GM18909 (cell line): ENCODE measurements around the gene FXN.
"Not testable (repeated sequence)": the region's sequence is repeated elsewhere in the genome, so short reads cannot be mapped to it uniquely, and the experiment has no call there.

ENCODE experiments used
- ATAC-seq: cut with Tn5 transposase; IDR thresholded peaks from one replicate; pipeline ENCODE4 v1.9.1; 2021; ENCODE audit warnings: mild to moderate bottlenecking; ENCODE audit not compliant: unreplicated experiment, poor library complexity

The FXN gene

GRCh38 chr9:69035438-69036308 is at the start of gene FXN:
FXN (plus strand) TSS chr9:69035752; CDS start chr9:69035783, 31 bp downstream.
- peak; percentile 95 for ATAC-seq

GRCh38 chr9:68986949-68987348 is 48.6 kb upstream of the FXN start:
- not testable (repeated sequence) for ATAC-seq

GRCh38 chr9:68991457-68991856 is 44.1 kb upstream of the FXN start:
- ATAC-seq: no peak

- no peak for ATAC-seq
These were observed 39.8 kb upstream of the FXN start for GRCh38 chr9:68995776-68996175.

GRCh38 chr9:68996462-68996861 is 39.1 kb upstream of the FXN start:
- no peak for ATAC-seq

- no peak for ATAC-seq
These were observed 37.9 kb upstream of the FXN start for GRCh38 chr9:68997666-68998065.

- no peak for ATAC-seq
These were observed 37.2 kb upstream of the FXN start for GRCh38 chr9:68998385-68998784.

- peak; percentile 55 for ATAC-seq
These were observed 36.7 kb upstream of the FXN start for GRCh38 chr9:68998812-68999211.

GRCh38 chr9:68999393-69000105 is 36.0 kb upstream of the FXN start:
- ATAC-seq: peak; percentile 77

GRCh38 chr9:69001921-69002320 is 33.6 kb upstream of the FXN start:
- no peak for ATAC-seq

- ATAC-seq: no peak
These were observed 32.5 kb upstream of the FXN start for GRCh38 chr9:69003051-69003450.

GRCh38 chr9:69004836-69005235 is 30.7 kb upstream of the FXN start:
- ATAC-seq: no peak

GRCh38 chr9:69009708-69010107 is 25.8 kb upstream of the FXN start:
- no peak for ATAC-seq

GRCh38 chr9:69012696-69013381 is 22.7 kb upstream of the FXN start:
- no peak for ATAC-seq

- no peak for ATAC-seq
These were observed 22.2 kb upstream of the FXN start for GRCh38 chr9:69013382-69013727.

- ATAC-seq: no peak
These were observed 21.5 kb upstream of the FXN start, which contains the start of gene PRKACG for GRCh38 chr9:69014013-69014412. PRKACG (minus strand) TSS chr9:69014113; CDS start chr9:69014092, 21 bp downstream.

GRCh38 chr9:69016191-69017096 is 19.1 kb upstream of the FXN start:
- no peak for ATAC-seq

- ATAC-seq: no peak
These were observed 16.8 kb upstream of the FXN start for GRCh38 chr9:69018737-69019136.

GRCh38 chr9:69019808-69020207 is 15.7 kb upstream of the FXN start:
- no peak for ATAC-seq
